CD4-positive, alpha-beta T cell treated with Interleukin-17A for 1 hour (primary cell): Measurements from ENCODE around the gene OR51D1.

Experiments used
- DNase-seq: peaks from one replicate; pipeline ENCODE4 v3.0.0-alpha.2; 2020

Gene OR51D1

GRCh38 chr11:4645974-4646373, 8.7 kb downstream of the OR51D1 start:
- no peak for DNase-seq

- no peak for DNase-seq
Observed at GRCh38 chr11:4647766-4648165, 10.5 kb downstream of the OR51D1 start.

- DNase-seq = no peak
Observed at GRCh38 chr11:4654635-4655369, 17.5 kb downstream of the OR51D1 start.

- DNase-seq = no peak
Observed at GRCh38 chr11:4658629-4659445, 21.6 kb downstream of the OR51D1 start.

DNA sequence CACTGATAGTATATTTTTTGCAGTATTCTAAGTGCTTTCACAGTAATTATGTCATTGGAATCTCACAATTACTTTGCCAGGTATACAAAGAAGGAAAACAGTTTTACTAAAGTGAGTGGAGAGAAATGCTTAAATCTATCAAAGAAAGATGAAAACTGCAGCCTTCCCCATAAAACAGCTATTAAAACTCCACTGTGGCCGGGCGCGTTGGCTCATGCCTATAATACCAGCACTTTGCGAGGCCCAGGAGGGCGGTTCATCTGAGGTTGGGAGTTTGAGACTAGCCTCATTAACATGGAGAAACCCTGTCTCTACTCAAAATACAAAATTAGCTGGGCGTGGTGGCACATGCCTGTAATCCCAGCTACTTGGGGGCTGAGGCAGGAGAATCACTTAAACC, 25.6 kb downstream of the OR51D1 start:
- no peak for DNase-seq

- no peak for DNase-seq
Observed at GRCh38 chr11:4664183-4664582, 26.9 kb downstream of the OR51D1 start.

DNA sequence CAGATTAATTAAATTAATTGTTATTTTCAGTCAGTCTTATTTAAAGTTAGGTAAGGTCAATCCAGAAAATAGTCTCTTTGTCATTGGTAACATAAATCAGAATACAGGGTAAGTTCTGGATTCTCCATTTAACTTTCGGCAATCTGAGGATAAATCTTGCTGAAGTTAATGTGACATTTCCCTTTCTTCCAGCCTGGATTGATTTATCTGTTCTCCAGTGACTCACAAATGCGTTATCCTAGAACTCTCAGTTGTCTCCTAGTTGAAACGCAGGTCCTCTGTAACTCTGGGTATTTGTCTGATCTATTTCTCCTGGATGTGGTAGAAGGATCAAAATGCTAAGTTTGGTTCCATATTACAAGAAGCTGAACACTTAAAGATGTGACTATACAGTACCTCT, 27.5 kb downstream of the OR51D1 start:
- no peak for DNase-seq

- no peak for DNase-seq
Observed at GRCh38 chr11:4665424-4665823, 28.1 kb downstream of the OR51D1 start.

- no peak for DNase-seq
Observed at GRCh38 chr11:4671741-4672140, 34.5 kb downstream of the OR51D1 start.

DNA sequence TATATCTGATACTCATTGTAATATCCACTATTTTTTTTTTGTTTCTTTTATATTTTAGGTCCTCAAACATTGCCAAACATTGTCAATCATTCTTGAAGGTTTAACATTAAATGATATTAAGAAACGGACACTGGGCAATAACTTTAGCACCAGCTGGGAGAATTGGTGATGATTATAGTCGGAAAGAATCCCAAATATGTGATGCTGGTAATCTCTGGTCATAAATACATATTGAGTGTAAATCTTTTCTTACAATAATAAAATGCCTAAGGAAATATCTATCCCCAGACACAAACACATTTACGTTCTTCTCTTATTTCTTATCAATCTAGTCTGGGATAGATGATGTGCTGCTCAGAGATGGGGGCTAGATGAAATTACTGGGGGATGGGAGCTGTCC, 35.2 kb downstream of the OR51D1 start:
- no peak for DNase-seq

DNA sequence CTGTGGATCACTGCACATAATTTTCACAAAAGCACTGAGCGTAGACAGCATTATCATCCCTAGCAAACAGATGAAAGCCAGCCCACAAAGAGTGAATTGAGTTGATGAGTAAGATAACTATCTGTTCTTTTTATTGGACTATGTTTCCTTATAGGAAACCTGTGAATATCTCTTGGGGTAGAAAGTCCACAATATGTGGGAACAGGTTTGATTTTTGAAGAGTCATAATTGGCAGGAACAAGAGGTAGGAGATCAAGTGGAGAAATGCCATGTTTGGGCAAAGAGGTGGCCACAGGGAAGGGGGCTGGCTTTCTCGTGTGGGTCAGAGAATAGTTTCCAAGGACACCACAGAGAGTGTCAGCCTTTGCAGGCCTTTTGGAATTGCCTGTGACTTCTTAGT, 36.5 kb downstream of the OR51D1 start:
- no peak for DNase-seq

GRCh38 chr11:4677948-4678347, 40.7 kb downstream of the OR51D1 start:
- DNase-seq = no peak

- no peak for DNase-seq
Observed at GRCh38 chr11:4680341-4680740, 43.1 kb downstream of the OR51D1 start.

GRCh38 chr11:4682623-4683419, 45.5 kb downstream of the OR51D1 start:
- DNase-seq = no peak

GRCh38 chr11:4684631-4685285, 47.5 kb downstream of the OR51D1 start:
- no peak for DNase-seq
